HG03159 (cell line): Measurements from ENCODE around the gene CTSD.

ENCODE experiments used
- ATAC-seq: cut with Tn5 transposase; IDR thresholded peaks from one replicate; pipeline ENCODE4 v1.9.1; 2021; ENCODE audit warnings: mild to moderate bottlenecking, moderate library complexity; ENCODE audit not compliant: unreplicated experiment

The CTSD gene

GRCh38 chr11:1756791-1757771, 6.6 kb downstream of the CTSD start:
- no peak for ATAC-seq

GRCh38 chr11:1755692-1756561, 7.8 kb downstream of the CTSD start:
- ATAC-seq = no peak

GRCh38 chr11:1755344-1755691, 8.4 kb downstream of the CTSD start:
- no peak for ATAC-seq

DNA sequence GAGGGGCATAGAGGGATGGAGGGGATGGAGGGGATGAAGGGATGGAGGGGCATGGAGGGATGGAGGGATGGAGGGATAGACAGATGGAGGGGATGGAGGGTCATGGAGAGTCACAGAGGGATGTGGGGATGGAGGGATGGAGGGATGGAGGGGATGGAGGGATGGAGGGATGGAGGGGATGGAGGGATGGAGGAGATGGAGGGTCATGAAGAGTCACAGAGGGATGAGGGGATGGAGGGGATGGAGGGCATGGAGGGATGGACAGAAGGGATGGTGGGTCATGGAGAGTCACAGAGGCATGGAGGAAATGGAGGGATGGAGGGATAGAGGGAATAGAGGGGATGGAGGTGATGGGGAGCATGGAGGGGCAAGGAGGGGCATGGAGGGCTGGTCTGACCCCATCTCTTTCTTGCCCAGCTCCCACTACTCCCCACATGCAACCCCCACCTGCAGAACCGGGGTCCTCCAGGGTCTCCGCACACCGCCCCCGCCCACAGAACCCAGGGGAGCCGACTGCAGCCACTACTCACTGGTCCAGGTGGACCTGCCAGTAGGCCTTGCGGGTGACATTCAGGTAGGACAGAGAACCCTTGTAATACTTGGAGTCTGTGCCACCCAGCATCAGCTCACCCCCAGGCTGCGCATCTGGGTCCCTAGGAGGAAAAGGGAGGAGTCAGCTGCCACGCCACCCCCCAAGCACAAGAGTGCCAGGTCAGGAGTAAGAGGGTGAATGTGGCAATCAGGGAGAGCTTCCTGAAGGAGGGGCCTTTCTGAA, 9.2 kb downstream of the CTSD start:
- ATAC-seq = no peak

- no peak for ATAC-seq
Observed at GRCh38 chr11:1753929-1754305, 9.8 kb downstream of the CTSD start.

DNA sequence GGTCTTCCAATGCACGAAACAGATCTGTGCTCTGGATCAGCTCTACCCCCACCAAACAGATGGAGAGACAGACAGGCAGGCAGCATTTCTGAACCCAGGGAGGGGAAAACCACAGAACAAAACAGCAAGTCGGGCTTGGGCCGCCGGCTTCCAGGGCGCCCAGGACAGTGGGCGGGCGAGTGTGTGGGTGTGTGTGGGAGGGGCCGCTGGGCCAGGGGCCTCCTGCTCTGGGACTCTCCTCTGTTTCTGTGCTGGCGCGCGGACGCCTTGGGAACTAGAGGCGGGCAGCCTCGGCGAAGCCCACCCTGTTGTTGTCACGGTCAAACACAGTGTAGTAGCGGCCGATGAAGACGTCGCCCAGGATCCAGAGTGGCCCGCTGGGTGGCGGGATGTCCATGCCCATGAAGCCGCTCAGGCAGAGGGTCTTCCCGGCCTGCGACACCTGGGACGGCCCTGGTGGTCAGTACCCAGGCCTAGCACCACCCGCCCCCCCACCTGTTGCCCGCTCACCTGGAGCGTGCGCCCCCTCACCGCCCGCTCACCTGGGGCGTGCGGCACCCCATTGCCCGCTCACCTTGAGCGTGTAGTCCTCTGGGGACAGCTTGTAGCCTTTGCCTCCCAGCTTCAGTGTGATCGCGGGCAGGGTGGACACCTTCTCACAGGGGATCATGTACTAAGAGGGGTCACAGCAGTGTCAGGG, 10.3 kb downstream of the CTSD start:
- no peak for ATAC-seq

GRCh38 chr11:1752907-1753228, 10.9 kb downstream of the CTSD start:
- no peak for ATAC-seq

GRCh38 chr11:1751999-1752906, 11.5 kb downstream of the CTSD start:
- no peak for ATAC-seq

DNA sequence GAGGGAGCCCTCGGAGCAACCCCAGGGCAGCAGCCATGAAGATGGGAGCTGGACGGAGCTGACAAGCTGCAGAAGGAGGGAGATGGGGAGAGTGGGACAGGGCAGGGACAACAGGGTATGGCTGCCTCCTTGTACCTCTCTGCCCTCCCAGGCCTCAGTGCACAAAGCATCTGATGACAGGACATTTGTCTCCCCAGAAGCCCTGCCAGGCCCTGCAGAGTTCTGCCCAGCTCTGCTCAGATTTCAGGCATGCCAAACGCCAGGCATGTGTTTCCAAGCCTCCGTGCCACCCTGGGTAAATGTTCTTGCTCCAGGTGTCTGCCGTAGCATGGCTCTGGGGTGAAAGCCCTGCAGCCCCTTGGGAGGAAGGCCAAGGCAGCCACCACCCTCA, 12.2 kb downstream of the CTSD start:
- ATAC-seq = no peak

DNA sequence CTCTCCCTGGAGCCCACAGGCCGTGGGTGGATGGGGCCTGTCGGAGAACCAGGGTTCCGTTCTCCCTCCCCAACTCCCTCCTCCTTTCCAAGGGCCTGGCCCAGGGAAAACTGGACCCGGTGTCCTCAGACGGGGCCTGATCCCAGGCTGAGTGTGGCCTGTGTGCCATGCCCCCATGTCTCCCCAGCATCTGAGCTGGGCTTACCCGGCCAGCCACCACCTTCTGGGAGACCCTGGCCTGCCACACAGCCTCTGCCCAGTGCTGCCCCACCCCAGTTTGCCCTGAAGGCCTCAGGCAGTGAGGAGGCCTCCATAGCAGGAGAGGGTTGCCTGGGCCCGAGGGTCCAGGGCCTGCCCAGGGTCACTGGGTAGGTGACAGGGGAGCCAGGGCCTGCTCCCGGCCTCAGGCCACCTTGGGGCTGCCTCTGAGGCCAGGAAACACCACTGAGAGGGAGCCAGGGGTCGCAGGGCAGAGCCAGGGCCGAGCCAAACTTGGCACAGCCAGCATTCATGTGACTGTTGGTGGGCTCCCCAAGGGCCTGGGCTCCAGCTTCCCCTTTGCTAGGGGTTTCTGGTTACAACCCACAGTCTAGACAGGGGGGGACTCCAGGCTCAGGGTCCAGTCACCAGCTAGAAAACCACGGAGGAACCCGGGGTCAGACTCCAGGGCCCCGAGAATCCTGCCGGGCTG, 12.7 kb downstream of the CTSD start:
- no peak for ATAC-seq

GRCh38 chr11:1750481-1750839, 13.3 kb downstream of the CTSD start, which contains the start of gene IFITM10:
Gene IFITM10, minus strand, starts transcription at chr11:1750595. Its CDS starts 153 bp downstream, at chr11:1750442.
- ATAC-seq = no peak

- no peak for ATAC-seq
Observed at GRCh38 chr11:1749395-1750351, 14.1 kb downstream of the CTSD start.

- no peak for ATAC-seq
Observed at GRCh38 chr11:1748636-1749394, 14.9 kb downstream of the CTSD start.

- ATAC-seq = no peak
Observed at GRCh38 chr11:1747753-1748635, 15.7 kb downstream of the CTSD start.

DNA sequence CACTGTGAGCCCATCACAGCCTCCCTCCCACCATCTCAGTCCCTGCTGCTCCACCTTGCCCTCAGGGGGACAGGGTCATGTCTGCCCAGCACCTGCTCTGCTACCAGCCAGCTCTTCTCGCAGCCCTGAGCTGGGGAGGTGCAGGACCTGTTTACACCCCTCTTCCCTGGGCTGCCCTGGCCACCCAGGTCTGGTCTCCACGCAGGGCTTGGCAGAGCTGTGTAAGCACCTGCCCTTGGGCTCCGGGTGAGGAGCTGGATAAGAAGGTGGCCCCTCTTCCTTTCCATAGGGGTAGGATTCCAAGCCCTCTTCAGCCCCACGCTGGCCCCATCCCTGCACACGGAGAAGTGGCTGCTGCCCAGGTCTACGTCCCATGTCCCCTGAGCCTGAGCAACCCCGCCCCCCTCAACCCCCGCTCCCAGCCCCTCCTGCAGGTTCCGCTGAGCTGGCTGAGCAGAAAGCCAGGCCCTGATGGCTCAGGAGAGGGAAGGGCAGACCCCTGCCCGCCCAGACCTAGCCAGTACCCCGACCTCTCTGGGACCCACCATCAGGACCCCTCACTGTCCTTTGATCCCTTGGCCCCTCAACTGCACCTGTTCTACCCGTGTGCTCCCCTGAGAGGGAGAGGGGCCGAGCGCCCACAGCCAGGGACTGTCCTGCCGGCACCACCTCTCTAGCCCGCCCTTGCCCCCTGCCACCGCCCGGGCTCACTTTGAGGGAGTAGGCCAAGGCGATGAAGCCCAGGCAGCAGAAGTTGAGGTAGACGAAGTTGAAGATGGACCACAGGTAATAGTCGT, 16.6 kb downstream of the CTSD start:
- no peak for ATAC-seq
